HK-2 (cell line): ENCODE data around the gene CACNA1H.

ENCODE experiments used
- DNase-seq: peaks from one replicate; pipeline ENCODE4 v3.0.0-alpha.2; 2018; ENCODE audit not compliant: unreplicated experiment

CACNA1H gene

GRCh38 chr16:1142911-1143310 lies 10.0 kb upstream of the CACNA1H start:
- no peak for DNase-seq

DNA sequence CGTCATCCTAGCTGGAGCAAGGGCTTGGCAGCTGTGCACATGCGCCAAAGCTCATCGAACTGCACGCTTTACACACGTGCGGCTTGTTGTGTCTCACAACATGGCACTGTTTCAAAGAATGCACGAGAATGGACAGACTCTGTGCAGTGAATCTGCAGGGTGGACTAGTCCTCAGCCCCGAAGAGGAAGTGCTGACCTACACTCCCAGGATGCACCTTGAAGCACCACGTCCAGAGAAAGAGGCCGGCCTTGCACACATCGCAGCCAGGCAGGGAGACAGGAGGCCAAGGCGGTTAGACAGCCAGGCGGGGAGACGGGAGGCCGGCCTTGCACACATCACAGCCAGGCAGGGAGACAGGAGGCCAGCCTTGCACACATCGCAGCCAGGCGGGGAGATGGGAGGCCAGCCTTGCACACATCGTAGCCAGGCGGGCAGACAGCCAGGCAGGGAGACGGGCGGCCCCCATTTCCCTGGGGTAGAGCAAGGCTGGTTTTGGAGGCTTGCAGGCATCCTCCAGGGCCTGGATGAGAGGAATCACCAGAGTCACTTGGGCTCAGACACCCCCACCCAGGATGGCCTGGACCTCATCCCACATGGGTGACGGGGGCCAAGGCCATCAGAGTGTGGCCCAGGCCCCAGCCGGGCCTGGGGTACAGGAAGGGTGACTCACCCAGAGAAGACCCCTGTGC lies 9.0 kb upstream of the CACNA1H start:
- DNase-seq = no peak

DNA sequence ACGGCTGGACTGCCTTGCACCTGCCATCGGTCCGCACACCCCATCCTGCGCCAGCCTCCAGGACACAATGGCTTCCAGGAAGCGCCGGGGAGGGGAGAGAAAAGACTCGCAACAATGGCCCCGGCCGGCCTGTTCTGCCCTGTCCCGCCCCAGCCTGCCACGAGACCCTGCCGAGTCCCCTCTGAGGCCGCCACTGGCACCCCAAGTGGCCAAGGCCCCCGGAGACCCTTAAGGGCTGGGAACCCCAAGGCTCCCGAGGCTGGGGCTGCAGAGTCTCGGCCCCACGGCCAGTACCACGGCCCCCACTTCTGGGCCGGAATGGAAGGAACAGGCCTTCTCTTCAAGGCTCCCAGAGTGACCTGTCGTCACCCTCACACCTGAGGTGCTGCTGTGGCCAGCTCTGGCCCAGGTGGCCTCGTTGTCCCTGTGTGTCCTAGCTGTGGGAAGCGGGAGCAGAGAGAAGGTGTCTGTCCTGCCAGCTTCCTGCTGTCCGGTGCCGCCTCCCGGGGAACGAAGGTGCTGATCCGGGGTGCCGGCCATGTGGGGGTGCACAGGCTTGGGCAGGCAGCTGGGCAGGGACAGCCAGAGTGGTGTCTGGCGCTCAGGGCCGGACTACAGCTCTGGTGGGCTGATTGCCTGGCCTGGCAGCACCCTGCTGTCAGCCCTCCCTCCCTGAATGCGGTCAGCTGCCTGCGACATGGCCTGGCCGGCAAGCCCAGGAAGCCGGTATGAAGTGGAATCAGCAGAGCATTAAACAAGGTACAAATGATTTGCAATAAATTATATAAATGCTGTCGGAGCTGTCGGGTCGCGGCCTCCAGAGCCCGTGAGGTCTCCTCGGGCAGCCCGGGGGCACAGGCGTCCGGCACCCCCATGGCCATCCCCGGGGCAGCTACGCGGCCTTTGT lies 8.2 kb upstream of the CACNA1H start:
- DNase-seq = no peak

GRCh38 chr16:1145383-1146100 lies 7.4 kb upstream of the CACNA1H start:
- no peak for DNase-seq

DNA sequence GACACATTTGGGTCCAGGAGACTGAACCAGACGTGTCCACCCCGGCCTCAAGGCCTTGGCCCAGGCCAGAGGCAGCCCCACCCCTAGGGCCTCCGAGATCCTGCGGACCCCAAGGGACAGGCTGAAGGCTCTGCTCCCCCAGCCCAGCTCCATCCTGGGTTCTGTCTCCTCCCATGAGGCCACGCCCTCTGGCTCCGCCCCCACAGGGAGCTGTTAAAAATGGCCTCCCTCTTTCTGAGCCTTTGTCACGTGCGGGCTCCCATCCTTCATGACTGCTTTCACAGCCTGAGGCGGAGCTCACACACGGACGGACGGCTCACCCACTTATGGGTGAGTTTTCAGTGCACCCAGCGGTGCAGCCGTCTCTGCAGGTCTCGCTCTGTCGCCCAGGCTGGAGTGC lies 6.5 kb upstream of the CACNA1H start:
- no peak for DNase-seq

DNA sequence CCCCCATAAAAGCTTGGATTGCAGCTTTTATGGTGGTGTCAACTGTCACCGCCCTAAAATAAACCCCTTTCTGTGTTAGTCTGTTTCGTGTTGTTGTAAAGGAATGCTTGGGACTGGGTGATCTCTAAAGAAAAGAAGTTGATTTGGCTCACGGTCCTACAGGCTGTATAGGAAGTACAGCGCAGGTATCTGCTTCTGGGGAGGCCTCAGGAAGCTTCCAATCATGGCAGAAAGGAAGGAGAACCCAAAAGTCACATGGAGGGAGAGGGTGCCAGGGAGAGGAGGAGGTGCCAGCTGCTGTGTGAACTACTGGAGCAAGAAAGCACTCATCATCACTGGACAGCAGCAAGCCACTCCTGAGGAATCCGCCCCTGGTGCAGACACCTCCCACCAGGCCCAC lies 5.9 kb upstream of the CACNA1H start:
- no peak for DNase-seq

DNA sequence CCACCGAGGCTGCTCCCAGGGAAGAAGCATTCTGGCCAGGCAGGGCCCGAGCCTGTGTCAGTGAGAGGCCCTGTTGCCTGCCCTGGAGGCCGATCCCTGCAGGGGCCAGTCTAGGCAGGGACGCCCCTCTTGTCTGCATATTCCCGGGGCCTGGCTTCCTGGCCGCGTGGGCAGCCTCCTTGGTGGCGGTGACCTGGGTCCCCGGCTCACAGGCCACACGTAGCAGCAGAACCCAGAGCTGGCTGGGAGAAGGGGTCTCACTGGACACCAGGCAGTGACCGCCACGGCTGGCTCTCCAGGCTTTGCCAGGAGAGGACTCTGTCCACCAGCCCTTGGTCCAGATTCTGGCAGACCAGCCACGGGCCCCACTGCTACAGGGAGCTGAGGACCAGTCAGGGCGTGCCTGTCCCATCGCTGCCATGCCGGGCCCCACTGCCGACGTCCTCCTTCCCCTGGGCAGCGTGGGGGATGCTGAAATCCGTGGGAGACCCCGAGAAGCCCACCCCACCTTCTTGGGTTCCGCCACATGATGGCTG lies 3.7 kb upstream of the CACNA1H start:
- no peak for DNase-seq

DNA sequence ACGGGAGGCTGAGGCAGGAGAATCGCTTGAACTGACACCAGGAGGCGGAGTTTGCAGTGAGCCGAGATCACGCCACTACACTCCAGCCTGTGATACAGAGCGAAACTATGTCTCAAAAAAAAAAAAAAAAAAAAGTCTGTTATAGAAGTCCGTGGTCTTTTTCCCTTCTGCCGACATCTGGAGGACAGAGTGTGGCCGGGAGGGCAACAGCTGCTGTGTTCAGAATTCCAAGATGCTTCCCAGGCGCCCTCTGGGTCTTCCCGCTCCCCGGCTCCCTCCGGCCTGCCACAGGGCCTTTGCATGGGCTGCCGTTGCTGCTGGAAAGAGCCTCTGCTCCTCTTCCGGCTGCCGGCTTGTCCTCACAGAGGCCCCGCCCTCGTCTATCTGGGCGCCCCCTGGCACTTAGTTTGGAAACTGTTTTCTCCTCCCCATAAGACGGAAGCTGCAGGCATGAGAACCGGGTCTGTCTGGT lies 2.4 kb upstream of the CACNA1H start:
- DNase-seq = no peak

- DNase-seq = no peak
Measured at GRCh38 chr16:1151424-1152122, 1.3 kb upstream of the CACNA1H start.

DNA sequence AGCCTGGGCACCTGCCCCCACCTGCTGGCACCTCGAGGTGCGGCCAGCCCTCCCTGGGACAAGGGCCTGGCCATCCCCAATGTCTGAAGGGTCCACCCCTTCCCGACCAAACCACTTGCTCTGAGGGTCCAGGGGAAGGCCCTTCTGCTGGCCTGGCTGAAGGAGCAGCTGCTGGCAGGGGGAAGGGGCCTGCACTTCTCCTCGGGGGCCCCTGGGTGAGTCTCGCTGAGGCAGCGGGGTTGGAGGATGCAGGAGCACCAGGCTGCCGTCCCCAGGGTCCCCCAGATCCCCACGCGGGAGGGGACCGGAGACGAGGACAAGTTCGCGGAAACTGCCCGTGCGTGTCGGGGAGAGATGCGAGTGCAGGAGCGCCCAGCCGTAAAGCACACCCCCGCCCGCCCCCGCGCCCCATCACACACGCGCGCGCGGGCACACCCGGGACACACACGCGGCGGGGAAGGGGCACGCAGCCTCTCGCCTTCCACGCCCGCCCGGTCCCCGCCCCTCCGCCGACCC lies 725 bp upstream of the CACNA1H start:
- no peak for DNase-seq

DNA sequence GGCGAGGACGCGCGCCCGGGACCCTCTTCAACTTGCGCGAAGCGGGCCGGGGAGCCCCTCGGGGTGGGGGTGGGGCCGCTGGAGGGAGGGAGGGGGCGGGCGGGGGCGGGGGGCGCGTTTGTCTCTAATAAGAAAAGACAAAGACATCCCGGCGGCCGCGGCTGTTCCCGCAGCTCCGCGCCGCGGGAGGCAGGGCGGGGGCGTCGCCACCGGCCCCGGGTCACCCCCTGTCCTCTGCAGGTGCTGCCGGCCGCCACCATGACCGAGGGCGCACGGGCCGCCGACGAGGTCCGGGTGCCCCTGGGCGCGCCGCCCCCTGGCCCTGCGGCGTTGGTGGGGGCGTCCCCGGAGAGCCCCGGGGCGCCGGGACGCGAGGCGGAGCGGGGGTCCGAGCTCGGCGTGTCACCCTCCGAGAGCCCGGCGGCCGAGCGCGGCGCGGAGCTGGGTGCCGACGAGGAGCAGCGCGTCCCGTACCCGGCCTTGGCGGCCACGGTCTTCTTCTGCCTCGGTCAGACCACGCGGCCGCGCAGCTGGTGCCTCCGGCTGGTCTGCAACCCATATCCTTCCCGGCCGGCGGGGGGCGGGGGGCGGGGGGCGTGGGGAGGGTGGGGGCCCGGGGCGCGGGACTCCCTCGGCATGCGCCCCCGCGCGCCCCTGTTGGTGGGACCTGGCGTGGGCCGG lies 714 bp downstream of the CACNA1H start:
- no peak for DNase-seq

- DNase-seq = no peak
Measured at GRCh38 chr16:1154291-1154886, 1.5 kb downstream of the CACNA1H start.

DNA sequence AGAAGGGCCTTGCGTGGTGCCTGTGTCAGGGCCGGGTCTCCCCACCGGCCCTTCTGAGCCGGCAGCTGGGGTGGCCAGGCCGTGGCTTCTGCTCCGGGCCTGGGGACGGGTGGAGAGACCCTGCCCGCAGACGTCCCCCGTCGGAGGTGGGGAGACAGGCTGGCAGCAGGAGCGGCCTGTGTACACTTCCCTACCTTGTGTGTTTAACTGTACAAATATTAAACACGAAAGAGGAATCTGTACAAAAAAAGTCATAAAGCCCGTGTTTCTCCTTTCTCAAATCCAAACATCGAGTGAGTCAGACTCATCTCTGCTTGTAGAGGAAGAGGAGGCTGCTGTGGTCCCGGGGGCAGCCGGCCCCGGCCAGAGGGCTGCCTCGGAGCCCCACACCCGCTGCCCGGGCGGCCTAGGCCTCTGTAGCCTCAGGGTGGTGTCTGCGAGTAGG lies 2.0 kb downstream of the CACNA1H start:
- DNase-seq = no peak

- DNase-seq = no peak
Measured at GRCh38 chr16:1155353-1156054, 2.6 kb downstream of the CACNA1H start.

- DNase-seq = no peak
Measured at GRCh38 chr16:1156055-1156982, 3.4 kb downstream of the CACNA1H start.

DNA sequence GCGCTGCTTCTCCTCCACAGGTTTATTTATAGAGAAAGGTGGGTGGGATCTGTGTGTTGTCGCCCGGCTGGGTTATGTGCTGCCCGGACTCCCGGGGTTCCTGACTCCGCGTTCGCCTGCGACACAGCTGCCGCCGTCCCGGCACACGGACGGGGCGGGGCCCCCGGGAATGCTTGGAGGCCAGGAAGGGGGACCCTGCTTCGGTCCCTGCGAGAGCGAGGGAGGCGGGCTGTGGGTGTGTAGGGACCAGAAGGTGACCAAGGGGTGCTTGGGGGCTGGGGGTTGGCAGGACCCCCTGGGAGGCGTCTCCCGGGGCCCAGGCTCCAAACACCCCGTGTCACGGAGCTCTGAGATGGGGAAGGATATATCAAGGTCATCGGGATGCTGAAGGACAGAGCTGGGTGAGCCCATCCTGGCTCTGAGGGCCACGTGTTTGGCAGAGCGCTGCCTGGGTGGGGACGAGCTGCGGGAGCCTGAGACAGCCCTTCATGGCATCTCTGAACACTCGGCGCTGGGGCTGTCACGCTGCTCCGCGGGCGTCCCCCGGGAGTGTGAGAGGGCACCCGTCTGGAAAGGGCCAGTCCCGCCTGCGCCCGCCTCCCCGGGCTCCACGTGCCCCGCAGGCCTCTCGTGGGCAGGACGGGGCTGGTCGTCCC lies 4.2 kb downstream of the CACNA1H start:
- no peak for DNase-seq

- DNase-seq = no peak
Measured at GRCh38 chr16:1157639-1158455, 4.9 kb downstream of the CACNA1H start.
